ENCODE measurements around the gene GSG1L.

DNA sequence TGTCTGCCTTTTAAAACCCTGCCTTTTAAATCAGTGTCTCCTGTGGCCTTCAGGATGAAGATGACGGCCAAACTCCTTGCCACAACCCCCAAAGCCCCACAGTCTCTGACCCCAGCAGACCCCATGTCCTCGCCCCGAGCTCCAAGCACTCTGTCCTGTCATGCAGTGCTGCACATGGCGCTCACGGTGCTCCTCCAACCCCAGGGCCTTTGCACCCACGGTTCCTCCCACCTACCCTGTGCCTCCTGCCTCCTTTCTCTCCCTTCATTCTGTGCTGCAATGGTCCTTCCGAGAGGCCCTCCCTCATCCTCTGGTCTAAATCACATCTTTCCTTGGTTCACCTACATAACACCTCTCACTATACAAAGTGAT lies 278.2 kb downstream of the GSG1L start:
- TF ChIP-seq, protein P1, sequence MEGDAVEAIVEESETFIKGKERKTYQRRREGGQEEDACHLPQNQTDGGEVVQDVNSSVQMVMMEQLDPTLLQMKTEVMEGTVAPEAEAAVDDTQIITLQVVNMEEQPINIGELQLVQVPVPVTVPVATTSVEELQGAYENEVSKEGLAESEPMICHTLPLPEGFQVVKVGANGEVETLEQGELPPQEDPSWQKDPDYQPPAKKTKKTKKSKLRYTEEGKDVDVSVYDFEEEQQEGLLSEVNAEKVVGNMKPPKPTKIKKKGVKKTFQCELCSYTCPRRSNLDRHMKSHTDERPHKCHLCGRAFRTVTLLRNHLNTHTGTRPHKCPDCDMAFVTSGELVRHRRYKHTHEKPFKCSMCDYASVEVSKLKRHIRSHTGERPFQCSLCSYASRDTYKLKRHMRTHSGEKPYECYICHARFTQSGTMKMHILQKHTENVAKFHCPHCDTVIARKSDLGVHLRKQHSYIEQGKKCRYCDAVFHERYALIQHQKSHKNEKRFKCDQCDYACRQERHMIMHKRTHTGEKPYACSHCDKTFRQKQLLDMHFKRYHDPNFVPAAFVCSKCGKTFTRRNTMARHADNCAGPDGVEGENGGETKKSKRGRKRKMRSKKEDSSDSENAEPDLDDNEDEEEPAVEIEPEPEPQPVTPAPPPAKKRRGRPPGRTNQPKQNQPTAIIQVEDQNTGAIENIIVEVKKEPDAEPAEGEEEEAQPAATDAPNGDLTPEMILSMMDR (optimal IDR thresholded peaks at IDR 0.05 in 1 of 3, IDR thresholded peaks at IDR 0.05 in 1 of 3, conservative IDR thresholded peaks at IDR 0.05 in 1 of 3; ENCODE audit: extremely low read depth in 1 of 3, insufficient read depth in 2 of 3, low read length in 3 of 3) = no peak
- no peak for TF ChIP-seq EZH2 (IDR thresholded peaks at IDR 0.05; ENCODE audit: low read length)

All from keratinocyte (primary cell).